ENCODE measurements around the gene CWC25. TPM values are rescaled to one million over a fixed set of nuclear protein-coding genes. Genes with fewer than 3 reads are reported as not detected.

Gene CWC25
- total and polyA plus RNA-seq, 9 of the 15 experiments (the other 6 are each of a cell fraction or from before 2014, with no cell fraction given), result 16.5 to 27.4 (median 23.0) TPM

GRCh38 chr17:38871247-38872015 is 46.3 kb upstream of the CWC25 start (continued):
- TF ChIP-seq CREB3 (tag; conservative IDR thresholded peaks at IDR 0.05; ENCODE audit: low read depth), result no peak
- TF ChIP-seq NEUROD1 (IDR thresholded peaks at IDR 0.05; ENCODE audit: borderline replicate concordance, low read depth, low read length, partially characterized antibody), result peak; percentile 72
- TF ChIP-seq SMARCA5 (IDR thresholded peaks at IDR 0.05), result no peak
- TF ChIP-seq CTCF (IDR thresholded peaks at IDR 0.05 in 2 of 3, conservative IDR thresholded peaks at IDR 0.05 in 1 of 3; ENCODE audit: insufficient read depth in 2 of 3, low read depth in 1 of 3, low read length in 3 of 3), result peak; percentile 27 to 64 (median 60); a peak in 3 of 6 replicates
- no peak for TF ChIP-seq ZNF830 (CRISPR knock-in tag; IDR thresholded peaks at IDR 0.05)
- TF ChIP-seq ATF4 (CRISPR knock-in tag; IDR thresholded peaks at IDR 0.05), result no peak
- TF ChIP-seq MYC (IDR thresholded peaks at IDR 0.05; ENCODE audit: low read depth, low read length), result peak; percentile 43
- no peak for TF ChIP-seq MYC (CRISPR knock-in tag; IDR thresholded peaks at IDR 0.05; ENCODE audit: borderline replicate concordance, low read depth)
- no peak for TF ChIP-seq FOXM1 (IDR thresholded peaks at IDR 0.05; ENCODE audit: low read depth)
- no peak for TF ChIP-seq FOXM1 (CRISPR knock-in tag; IDR thresholded peaks at IDR 0.05; ENCODE audit: low read depth)
- TF ChIP-seq KAT7 (CRISPR knock-in tag; IDR thresholded peaks at IDR 0.05; ENCODE audit: borderline replicate concordance), result no peak
- TF ChIP-seq ZNF518B (CRISPR knock-in tag; IDR thresholded peaks at IDR 0.05), result no peak
- TF ChIP-seq NFIX (CRISPR knock-in tag; IDR thresholded peaks at IDR 0.05; ENCODE audit: low read depth), result no peak
- no peak for TF ChIP-seq ZNF584 (CRISPR knock-in tag; IDR thresholded peaks at IDR 0.05; ENCODE audit: low read depth)
- no peak for TF ChIP-seq ZNF75A (CRISPR knock-in tag; IDR thresholded peaks at IDR 0.05)
- peak; percentile 62; the same call in 1 of the 2 replicates for TF ChIP-seq ZBTB2 (IDR thresholded peaks at IDR 0.05)
- peak; percentile 40 to 41; a peak in 3 of 4 replicates for TF ChIP-seq KDM1A (IDR thresholded peaks at IDR 0.05)
- peak; percentile 37 to 53 for TF ChIP-seq MAZ (CRISPR knock-in tag; conservative IDR thresholded peaks at IDR 0.05 in 1 of 2, IDR thresholded peaks at IDR 0.05 in 1 of 2)
- TF ChIP-seq PHF21A (IDR thresholded peaks at IDR 0.05; ENCODE audit: borderline replicate concordance, low read depth), result no peak

Data from K562 (cell line).